GM19238 (cell line): ENCODE measurements around the gene NAA38.
A peak's percentile ranks its signal among the peaks of the same experiment; 100 is the strongest.
"Not testable (repeated sequence)": the region's sequence is repeated elsewhere in the genome, so short reads cannot be mapped to it uniquely, and the experiment has no call there.

ENCODE experiments used
- DNase-seq: peaks from one replicate; pipeline ENCODE4 v3.0.0; 2011; ENCODE audit warnings: low spot score; ENCODE audit not compliant: insufficient read length

The NAA38 gene

DNA sequence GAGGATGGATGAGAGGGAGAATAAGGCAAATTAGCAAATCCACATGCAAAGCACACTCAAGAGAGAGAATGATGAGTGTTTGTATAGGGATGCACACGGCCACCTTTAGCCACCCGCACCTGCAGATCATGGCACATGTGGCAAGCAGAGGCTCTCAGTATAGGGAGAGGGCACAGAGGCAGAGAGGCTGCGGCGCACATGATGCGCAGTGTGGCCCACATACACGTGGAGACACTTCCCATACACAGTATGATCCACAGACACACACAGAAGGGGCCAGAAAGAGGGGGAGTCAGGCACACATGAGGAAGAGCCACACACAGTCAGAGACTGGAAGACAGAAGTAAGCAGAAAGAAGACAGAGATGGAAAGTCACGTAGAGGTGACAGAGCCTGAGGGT lies 24.7 kb upstream of the NAA38 start:
- DNase-seq: no peak

- DNase-seq: no peak
Measured at GRCh38 chr17:7881276-7882054, 24.1 kb upstream of the NAA38 start.

- no peak for DNase-seq
Measured at GRCh38 chr17:7880076-7880868, 22.9 kb upstream of the NAA38 start.

GRCh38 chr17:7878234-7878633 lies 20.9 kb upstream of the NAA38 start:
- no peak for DNase-seq

GRCh38 chr17:7875804-7876370 lies 18.5 kb upstream of the NAA38 start:
- DNase-seq: no peak

GRCh38 chr17:7873051-7873450 lies 15.7 kb upstream of the NAA38 start:
- DNase-seq: no peak

- DNase-seq: no peak
Measured at GRCh38 chr17:7867881-7868329, 10.5 kb upstream of the NAA38 start.

GRCh38 chr17:7864995-7865650 lies 7.8 kb upstream of the NAA38 start:
- no peak for DNase-seq

DNA sequence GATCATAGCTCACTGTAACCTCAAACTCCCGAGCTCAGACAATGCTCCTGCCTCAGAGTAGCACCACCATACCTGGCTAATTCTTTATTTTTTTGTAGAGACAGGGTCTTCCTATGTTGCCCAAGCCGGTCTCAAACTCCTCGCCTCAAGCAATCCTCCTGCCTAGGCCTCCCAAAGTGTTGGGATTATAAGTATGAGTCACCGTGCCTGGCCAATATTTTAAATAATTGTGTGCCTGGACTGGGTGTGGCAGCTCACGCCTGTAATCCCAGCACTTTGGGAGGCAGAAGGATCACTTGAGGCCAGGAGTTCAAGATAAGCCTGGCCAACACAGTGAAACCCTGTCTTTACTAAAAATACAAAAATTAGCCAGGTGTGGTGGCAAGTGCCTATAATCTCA lies 7.0 kb upstream of the NAA38 start:
- DNase-seq: not testable (repeated sequence)

DNA sequence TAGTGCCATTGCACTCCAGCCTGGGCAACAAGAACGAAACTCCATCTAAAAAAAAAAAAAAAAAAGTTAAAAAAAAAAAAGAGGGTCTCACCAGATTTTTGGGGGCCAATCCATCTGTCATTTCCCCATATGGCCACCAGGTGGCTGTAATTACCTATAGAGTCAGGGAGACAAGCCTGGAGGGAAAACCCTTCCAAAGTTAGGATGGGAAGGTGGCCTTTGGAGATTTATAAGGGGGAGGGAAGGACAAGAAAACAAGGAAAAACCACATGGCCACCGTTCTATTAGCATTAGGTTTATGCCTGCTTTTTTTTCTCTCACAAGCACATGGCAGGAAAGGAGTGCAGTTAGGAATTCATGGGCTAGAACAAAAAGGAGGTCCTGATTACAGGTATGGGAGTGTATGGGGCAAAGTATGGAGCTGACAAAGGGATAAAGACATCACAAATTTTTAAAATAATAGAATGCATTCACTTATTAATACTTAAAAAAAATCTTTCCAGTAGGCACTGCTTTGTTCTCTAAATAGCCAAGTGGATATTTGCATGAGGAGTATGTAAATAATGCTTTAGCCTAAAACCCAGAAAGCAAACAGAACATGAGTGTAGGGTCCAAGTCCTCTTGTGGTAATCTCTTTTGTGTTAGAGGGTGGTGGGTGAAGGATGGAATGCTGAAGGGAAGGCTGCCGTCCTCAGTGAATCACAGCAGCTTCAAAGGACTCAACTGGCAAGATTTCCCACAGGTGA lies 5.5 kb upstream of the NAA38 start:
- no peak for DNase-seq

DNA sequence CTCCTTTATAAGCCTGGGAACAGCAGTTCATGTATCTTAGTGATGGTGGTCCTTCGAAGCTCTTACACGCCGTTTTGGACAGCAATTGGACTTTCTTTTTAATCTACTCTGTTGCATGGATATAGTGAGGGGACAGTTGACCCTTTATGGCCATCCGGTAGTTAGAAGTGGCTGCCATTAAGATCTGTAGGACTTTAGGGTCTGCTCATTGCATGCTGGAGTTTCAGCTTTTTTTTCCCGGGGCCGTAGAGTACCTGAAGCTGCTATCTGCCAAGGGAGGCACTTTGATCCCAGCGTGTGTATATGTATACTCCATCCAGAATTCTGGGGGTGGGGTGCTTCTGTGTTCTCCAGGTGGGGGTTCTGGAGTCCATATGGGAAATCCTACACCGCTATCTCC lies 1.7 kb upstream of the NAA38 start:
- no peak for DNase-seq

DNA sequence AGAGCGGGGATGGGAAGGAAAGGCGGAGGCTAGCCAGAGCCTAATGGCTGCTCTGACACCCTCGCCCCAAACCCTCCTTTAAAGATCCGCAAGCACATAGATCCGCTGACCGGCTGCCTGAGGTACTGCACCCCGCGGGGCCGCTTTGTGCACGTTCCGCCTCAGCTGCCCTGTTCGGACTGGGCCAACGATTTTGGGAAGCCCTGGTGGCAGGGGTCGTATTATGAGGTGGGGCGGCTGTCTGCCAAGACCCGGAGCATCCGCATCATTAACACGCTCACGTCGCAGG lies 1.1 kb upstream of the NAA38 start:
- DNase-seq: no peak

DNA sequence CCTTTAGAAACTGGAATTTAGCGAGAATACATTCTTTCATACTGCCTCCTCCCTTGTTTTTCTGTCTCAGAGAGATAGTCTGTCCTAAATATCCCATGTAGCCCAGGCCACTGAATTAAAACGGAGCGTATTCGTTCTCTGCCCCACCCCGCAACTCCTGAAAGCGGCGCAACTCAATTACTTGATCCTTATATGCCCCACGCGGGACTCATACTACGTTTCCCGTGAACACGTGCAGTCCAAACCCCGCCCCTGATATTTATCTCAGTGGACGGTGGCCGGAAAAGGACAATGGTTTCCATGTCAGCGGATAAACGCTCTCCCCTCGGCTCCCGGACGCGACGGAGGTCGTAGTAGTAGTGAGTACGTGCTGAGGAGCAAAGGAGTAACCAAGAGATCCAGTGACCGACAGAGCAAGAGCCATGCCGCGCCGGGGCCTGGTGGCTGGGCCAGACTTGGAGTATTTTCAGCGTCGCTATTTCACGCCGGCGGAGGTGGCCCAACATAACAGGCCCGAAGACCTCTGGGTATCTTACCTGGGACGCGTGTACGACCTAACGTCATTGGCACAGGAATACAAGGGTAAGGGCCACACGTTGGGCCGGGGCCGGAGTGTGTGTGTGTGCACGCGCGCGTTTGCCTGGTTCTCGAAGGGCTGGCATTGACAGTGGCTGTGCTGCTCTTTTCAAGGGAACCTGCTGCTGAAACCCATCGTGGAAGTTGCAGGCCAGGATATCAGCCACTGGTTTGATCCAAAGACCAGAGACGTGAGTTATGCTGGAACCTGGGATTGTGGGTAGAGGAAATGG lies 558 bp upstream of the NAA38 start, which contains the start of gene CYB5D1:
Gene CYB5D1, plus strand, starts transcription at position 291 of the 809 bp plus-strand sequence. Its CDS starts 132 bp downstream, at position 423.
- peak; percentile 60 for DNase-seq

DNA sequence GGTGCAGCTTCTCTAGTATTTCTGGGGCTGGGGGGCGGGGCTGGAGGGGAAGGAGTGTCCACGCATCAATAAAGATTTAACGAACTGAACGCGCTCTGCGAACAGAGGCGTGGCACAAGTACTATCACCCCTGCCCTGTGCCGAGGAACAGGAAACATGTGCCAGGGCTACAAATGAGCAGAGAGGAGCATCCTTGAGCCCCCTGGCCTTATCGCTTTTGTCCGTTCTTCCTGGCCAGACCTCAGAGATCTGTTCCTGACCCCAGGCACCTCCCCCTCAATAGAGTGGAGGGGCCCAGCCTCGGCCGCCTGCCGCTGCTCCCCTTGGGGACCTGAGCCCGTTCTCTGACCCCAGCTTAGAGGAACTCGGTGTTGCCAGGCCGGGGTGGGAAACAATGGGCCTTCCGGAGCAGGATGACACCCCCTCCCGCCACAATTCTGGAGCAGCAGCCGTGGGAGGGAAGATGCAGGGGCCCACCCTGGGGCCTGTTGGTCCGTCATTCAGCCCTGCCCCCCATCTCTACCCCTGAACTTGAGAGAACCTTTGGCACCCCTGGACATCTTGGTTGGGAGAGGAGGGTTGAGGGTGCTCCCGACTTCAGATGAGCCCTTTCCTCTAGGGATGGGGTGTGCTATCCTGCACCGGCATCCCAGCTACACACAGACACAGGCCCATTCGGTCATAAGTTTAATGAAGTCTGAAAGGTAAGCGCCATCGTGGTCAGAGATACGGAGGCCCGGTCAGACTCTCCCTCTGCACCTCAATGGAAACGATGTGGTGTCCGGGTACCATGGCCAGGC lies 1.1 kb downstream of the NAA38 start:
- no peak for DNase-seq

- DNase-seq: no peak
Measured at GRCh38 chr17:7855660-7856010, 1.7 kb downstream of the NAA38 start.

- DNase-seq: no peak
Measured at GRCh38 chr17:7854851-7855659, 2.3 kb downstream of the NAA38 start, which contains the start of gene TMEM88. Gene TMEM88, plus strand, starts transcription at chr17:7855066. Its CDS starts 9 bp downstream, at chr17:7855075.

- DNase-seq: no peak
Measured at GRCh38 chr17:7854078-7854777, 3.1 kb downstream of the NAA38 start.

DNA sequence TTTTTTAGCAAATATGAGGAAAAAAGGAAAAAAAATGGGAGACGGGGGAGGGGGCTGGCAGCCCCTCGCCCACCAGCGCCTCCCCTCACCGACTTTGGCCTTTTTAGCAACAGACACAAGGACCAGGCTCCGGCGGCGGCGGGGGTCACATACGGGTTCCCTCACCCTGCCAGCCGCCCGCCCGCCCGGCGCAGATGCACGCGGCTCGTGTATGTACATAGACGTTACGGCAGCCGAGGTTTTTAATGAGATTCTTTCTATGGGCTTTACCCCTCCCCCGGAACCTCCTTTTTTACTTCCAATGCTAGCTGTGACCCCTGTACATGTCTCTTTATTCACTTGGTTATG lies 3.7 kb downstream of the NAA38 start:
- DNase-seq: no peak
